Raji (cell line): Measurements from ENCODE around the gene CRNN.

Experiments used
- POLR2A ChIP-seq: IDR thresholded peaks from 2 replicates; pipeline ENCODE4 v1.6.1; 2011; ENCODE audit warnings: low read depth, low read length, control low read depth; ENCODE audit not compliant: insufficient read depth

Gene CRNN

DNA sequence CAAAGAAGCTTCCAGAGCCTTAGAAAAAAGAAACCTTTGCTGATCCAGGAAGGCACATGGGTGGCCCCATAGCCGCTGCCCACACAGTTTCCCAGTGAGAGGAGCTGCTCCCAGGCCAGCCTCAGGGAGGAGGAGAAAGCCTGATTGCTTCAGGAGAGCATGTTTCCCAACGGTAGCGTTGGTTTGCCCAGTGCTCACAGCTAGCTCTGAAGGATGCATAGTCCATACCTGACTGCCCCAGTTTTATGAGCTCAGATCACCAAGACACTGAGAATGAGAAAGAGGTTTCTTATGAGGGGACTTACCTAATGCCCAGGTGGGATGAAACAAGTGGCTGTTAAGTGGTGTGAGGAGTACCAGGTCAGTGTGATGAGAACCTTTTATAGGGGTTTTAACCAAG lies at the start of gene CRNN:
Gene CRNN (minus strand): TSS at position 355 of the 400 bp plus-strand sequence. CDS start 2,030 bp downstream, outside the sequence.
- TF ChIP-seq POLR2A, result no peak

DNA sequence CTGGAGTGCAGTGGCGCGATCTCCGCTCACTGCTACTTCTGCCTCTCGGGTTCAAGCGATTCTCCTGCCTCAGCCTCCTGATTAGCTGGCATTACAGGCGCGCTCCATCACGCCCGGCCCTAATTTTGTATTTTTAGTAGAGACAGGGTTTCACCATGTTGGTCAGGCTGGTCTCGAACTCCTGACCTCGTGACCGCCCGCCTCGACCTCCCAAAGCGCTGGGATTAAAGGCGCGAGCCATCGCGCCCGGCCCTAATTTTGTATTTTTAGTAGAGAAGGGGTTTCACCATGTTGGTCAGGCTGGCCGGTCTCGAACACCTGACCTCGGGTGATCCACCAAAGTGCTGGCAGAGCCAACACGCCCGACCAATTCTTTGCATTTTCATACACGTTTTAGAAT lies 48.6 kb upstream of the CRNN start:
- no peak for TF ChIP-seq POLR2A

DNA sequence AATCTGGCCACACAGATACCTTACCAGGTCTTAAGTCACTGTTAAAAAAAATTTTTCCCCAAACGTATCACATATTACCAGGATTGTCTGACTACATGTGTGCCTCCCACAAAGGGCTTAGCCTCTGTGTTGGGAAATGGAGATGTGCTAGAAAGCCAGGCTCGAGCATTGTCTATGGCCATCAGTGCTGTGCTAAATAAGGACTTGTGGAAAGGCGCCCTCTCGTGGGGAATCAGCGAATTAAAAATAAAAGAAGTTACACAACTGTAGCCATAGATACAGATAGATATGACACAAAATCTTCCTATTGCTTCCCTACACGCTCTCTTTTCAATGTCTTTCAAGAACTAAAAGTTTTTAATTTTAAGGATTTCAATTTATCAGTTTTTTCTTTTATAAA lies 47.5 kb upstream of the CRNN start:
- no peak for TF ChIP-seq POLR2A

DNA sequence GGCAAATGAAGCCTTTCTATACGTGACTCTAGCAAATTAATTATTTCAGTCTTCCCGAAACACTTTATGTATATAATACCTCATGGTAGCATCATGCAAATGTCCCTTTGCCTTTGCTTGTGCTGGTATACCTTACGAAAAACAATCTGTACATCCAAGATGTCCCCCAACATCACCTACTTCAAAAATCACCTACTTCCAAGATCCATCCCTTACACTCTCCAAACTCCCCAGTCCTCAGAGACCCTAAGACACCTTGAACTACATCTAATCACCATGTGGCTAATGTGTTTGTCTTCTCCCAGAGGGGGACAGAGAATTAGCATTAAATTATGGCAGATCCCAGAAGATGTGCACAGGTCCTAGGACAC lies 46.5 kb upstream of the CRNN start:
- TF ChIP-seq POLR2A, result no peak

DNA sequence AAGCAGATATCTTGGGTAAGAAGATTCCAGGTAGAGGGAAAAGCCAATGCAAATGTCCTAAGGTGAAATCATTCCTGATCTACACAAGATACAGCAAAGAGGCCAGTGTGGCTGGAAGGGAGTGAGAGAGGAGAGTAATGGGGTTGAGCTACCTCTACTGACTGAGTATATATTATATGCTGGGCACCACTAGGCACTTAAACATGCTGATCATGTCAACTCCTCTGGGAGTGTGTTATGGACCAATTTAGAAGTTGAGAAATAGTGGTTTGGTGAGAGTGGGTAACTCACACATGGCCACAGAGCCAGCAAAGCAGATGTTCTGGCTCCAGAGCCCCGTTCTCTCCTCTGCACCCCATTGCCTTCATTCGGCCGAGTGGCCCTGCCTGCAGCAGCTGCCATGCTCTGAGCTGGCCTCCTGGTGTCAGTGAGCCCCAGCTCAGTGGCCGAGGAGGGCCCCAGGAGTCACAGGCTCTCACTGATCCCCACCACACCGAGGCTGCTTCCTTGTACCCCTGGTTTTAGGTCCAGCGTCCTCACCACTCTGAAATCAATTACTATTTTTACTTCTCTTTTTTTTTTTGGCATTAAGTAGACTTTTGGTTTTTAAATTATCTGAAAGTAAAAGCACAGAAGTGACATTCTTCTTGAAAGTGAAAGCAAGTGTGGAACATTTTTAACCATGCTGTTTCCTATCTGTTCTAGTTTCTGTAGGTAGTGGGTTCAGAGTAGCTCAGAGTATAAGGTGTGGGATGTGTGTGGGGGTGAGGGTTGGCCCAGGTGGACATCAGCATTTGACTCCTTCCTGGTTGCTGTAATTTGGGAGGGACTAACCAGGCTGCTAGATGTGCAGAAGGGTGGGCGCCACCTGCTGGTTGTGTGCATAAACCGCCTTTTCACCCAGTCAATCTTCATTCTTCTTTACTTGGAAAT lies 45.8 kb upstream of the CRNN start:
- TF ChIP-seq POLR2A, result no peak

DNA sequence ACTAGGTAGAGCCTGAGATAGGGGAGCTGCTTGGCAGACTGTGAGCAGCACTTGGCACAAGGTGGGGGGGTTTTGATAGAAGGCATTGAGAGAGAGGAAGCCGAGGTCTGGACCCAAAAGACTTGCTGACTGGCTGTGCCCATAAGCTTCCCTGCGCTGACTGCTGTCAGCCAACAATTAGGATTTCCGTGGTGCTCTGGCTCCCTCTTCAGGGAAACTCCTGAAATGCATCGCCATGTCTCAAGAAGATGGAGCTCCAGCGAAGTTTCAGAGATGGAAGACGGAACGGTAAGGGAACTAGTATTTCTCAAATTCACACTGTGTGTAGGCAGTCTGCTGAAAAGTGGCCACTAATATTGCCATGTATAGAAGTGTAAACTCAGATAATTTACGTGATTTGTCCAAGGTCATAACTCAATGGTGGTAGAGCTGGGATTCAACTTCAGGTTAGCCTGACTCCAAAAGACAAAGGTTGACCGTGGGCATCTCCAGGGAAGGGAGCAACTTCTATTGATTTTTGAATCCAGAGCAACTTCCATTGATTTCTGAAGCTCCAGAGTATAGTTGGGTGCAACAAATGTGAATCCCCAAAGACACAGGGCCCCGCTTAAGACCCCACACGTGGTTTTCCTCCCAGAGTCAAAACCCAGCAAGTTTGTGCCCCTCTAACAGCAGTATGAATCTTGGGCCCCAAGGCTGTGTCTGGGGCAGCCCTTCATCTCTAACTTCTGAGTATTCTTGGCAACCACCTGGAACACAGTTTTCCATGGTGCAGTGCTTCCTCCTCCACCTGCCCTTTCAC lies 44.5 kb upstream of the CRNN start:
- no peak for TF ChIP-seq POLR2A

DNA sequence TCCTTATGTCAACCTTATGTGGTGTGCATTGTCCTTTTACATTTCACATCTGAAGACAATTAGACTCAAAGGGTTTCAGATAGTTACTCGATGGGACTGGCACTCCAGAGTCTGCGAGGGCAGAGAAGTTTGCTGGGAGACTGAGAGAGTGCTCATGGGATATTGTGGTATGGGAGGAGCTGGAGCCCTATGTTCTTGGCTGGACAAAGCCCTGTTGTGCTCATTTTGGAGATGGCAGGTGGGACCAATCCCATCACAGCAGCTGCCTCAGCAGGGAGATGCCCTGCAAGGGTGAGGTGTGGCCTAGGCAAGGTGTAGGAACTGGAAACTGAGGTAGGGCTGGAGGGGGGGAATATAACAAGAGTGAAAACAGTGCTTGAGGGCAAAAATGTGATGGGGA lies 43.5 kb upstream of the CRNN start:
- no peak for TF ChIP-seq POLR2A

- TF ChIP-seq POLR2A, result no peak
These were observed 43.0 kb upstream of the CRNN start for GRCh38 chr1:152457071-152457470.

DNA sequence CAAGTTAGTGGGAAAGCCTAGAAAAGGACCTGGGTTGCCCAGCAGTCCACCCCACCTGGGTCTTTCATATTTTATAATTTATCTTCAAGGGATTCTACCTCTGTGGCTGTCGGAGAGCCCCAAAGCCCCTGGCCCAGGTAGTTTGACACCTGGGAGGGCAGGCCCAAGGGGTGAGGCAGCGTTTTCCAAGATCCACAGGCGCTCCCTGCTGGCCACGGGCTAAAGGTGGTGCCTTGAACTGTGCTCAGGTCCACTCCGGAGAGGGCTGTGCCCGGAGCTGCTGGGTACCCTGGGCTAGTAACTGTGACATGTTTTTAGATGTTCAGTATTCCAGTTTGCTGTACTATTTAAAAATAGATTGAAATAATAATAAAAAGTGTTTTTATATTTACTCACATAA lies 37.2 kb upstream of the CRNN start:
- TF ChIP-seq POLR2A, result no peak

DNA sequence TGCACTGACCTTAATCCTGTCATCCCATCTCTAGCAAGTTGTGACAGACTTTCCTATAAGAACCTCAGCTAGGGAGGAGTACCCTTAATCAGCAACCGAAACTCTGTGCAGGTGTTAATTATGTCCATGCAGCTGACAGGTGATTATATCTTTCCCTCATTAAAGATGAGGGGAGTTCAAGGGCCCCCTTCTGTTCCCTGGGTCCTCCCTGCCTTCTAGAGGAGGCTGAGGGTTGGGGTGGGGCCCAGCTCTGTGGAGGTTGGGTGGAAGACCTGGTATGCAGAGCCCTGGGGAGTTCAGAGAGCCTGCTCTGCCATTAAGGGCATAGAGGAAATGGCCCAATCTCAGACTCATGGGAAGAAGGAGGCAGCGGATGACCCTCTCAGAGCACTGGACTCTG lies 35.6 kb upstream of the CRNN start:
- no peak for TF ChIP-seq POLR2A

- no peak for TF ChIP-seq POLR2A
These were observed 34.4 kb upstream of the CRNN start for GRCh38 chr1:152448496-152448895.

DNA sequence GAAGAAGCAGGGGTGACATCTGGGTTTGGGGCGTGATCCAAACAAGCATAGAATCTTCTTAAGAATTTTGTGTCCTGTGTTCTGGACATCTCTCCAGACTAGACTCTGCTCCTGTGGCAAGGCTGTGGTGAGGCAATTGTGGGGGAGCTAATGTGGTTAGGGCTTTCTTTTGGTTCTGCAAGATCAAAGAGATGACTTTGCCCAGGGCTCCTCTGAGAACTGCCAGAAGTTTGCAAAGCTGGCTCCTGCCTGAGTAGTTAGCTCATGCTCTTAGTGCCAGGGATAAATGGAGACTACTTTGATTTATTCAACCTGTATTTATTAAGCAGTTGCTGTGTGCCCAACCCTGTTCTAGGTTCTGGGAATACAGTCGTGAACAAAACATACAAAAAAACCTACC lies 34.0 kb upstream of the CRNN start:
- no peak for TF ChIP-seq POLR2A

DNA sequence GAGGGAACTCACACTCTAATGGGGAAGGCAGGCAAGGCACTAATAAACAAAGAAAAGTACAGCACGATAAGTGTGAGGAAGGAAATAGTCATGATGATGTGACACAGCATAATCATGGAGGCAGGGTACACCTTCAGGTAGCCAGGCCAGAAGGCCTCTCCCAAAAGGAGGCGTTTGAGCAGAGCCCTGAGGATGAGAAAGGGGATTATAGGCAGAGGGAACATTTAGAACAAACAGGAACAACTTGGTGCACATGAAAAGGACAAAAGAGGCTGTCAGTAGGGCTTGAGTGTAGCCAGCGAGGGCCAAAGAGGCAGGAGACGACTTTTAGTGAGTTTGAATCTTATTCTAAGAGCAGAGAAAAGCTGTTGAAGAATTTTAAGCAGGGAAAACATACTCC lies 33.4 kb upstream of the CRNN start:
- TF ChIP-seq POLR2A, result no peak

DNA sequence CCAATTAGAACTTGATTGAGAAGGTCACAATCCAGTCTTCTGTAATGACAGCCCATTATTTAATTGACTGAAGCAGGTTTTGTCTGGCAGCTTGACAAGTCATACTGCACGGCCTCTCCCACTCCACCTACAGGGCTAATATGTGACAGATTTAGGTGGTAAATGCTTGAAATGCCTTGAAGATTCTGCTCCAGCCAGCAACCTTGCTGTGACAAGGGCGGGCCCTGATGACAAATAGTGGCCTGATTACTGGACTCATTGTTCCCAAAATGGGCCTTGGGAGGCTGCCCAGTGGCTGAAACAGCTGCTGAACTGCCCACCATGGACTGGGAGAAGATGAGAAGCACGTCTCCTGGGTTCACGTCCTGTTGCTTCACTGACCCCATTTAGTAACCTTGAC lies 30.0 kb upstream of the CRNN start:
- TF ChIP-seq POLR2A, result no peak

DNA sequence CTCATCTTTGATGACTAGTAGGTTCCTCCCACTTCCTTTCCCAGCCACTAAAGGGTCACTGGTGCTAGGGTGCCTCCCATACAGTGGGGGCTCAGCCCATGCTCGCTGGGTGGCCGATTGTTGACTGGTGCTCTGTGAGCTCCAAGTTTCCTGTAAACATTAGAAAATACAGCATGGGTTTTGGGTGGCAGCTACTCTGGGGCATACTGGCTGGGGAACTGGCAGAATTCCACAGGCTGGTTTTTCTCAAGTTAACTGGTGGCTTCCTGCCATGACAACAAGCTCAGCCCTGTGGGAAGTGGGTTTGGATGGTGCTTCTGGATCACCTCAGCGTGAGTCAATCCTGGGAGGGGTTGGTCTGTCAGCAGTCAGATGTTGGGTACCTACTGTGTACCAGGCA lies 28.7 kb upstream of the CRNN start:
- no peak for TF ChIP-seq POLR2A

- TF ChIP-seq POLR2A, result no peak
These were observed 28.2 kb upstream of the CRNN start for GRCh38 chr1:152442301-152442700.
